GM19238 (cell line): ENCODE results near the gene PTCH1.
A peak's percentile ranks its signal among the peaks of the same experiment; 100 is the strongest.

Experiments
- DNase-seq: peaks from one replicate; pipeline ENCODE4 v3.0.0; 2011; ENCODE audit warnings: low spot score; ENCODE audit not compliant: insufficient read length

The PTCH1 gene

DNA sequence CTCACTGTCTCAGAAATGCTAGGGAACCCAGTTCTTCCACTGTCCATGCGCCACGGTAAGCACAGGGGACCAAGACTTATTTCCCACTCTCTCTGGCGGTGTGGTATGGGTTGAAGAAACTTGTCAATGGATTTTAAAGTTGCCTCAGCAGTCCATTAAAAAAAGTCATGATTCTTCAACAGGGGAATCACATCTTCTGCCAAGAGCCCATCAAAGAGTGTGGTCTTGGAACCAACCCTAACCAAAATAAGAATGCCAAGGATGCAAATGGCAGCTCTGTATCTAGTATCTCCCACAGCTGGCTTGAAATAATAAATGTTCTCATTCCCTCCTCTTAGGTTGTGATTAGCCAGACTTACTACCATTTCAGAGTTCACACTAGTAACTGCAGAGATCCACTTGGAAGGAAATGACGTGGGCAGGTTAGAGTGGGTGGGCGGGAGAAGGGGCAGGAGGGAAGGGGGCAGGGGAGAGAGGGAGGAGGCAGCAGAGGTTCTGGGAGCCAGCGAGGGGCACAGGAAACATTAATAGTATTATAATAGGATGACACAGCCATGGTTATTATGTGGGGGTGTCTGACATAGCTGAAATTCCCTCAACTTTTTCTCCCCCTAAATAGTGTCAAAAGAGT lies 17.6 kb downstream of the PTCH1 start:
- no peak for DNase-seq

GRCh38 chr9:95498641-95499040 lies 18.1 kb downstream of the PTCH1 start:
- no peak for DNase-seq

- no peak for DNase-seq
Measured at GRCh38 chr9:95497772-95498171, 19.0 kb downstream of the PTCH1 start.

DNA sequence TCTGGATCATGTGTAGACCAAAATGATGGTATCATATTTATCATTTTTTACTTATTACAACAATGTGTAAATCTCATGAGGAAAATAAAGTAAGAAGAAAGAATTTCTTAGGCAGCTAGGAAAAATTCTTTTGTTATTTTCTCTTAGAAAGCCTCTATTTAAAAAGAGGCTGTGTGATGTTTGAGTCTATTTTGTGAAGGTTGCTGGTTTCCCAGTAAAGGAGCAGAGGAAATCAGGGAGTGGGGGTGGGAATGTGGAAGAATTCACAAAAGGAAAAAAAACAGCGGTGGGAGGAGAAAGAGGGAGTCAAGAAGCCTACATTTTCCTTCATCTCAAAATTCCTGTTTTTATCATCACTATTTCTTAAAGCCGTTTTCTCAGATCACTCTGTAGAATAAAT lies 20.1 kb downstream of the PTCH1 start:
- DNase-seq, result no peak

GRCh38 chr9:95495961-95496360 lies 20.8 kb downstream of the PTCH1 start:
- no peak for DNase-seq

- DNase-seq, result no peak
Measured at GRCh38 chr9:95495529-95495928, 21.2 kb downstream of the PTCH1 start.

DNA sequence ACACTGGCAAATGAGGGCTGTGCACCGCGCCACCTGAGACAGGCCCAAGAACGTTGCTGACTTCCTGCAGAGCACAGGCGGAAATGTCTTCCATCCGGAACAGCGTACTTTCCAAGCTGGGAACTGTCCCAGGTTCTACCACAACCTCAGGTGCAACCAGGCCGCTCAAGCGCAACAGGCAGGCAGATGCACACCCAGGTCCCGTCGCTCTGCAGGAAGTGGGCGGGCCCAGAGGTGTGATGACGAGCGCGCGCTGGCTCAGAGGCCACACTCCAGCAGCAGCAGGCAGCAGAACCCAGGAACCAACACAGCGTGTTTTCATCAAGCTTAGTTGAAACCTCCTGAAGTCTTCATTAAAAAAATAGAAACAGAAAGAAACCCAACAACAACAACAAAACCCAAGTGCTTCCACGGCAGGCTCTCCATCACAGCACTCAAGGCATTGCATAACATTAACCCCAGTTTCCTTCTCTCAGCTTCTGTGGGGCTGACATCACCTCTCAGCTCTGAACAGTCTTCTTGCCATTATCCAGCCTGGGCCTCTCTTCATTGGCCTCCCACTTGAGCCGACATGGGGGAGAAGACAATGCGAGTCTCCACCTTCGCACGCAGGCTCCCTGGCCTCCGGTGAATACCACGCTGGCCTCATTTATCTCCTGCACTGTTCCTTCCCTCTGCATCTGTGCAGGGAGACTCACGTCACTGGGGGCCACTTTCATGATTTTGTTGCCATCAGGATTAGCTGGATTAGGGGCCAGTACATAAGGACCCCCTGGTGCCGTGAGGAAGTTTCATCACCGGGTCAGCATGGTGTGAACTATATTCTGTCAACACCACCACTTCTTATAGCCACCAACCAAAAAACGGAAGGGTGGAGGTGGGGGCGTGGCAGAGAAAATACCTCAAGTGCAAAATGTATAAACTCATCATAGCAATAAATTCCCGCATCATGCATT lies 22.1 kb downstream of the PTCH1 start:
- peak; percentile 57 for DNase-seq

- DNase-seq, result no peak
Measured at GRCh38 chr9:95494022-95494415, 22.8 kb downstream of the PTCH1 start.

DNA sequence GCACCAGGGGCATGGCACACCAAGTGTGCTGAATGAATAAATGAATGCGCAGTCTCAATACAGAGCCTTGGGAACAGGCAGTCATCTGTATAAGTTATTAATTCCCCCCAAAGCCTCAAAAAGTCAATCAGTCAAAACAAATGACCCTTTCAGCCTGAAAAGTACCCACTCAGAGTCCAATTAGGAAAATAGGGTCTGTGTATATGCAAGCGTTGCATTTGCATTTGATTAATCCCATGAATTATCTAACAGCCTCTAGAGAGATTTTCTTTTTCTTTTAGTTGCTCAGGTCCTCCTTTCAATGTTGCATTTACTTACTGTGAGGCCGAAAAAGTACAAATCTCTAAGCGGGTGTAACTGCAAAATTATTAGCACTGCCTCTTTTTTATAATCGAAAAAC lies 23.4 kb downstream of the PTCH1 start:
- DNase-seq, result no peak

- no peak for DNase-seq
Measured at GRCh38 chr9:95491543-95492320, 25.0 kb downstream of the PTCH1 start.

DNA sequence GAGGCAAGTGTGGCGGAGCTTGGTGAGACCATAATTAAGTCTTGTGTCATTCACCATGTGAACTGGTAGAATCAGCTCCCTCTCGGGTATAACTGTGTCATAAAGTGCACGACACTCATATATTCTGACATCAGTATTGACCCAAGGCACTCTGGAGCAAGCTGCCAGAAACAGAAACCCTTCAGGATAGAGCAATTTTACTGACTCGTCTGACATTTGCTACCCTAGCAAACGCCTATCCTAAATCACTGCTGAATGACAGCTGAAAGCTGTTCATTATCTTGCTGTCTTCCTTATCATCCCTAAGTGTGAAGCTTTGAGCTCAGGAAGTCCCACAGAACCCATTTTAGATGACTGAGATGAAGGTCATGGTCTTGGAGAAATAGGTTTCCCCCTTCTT lies 27.8 kb downstream of the PTCH1 start:
- DNase-seq, result no peak

DNA sequence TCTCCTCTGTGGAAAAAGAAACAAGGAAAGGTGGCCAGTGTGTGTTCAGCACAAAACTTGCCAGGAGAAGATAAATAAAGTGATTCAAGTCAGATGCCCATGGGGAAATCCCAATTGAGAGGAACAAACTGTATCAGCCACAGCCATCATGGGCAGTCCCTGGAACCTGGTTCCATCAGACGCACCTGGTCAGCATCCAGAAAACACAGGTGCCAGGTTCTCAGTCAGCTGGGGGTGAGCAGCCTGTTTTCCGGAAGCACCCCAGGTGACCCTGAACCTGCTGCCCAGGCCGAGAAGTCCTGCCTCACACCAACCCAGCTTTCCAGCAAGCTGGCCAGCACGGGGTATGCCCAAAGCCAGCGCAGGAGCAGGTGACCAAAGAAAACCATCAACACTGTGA lies 30.5 kb downstream of the PTCH1 start:
- no peak for DNase-seq

DNA sequence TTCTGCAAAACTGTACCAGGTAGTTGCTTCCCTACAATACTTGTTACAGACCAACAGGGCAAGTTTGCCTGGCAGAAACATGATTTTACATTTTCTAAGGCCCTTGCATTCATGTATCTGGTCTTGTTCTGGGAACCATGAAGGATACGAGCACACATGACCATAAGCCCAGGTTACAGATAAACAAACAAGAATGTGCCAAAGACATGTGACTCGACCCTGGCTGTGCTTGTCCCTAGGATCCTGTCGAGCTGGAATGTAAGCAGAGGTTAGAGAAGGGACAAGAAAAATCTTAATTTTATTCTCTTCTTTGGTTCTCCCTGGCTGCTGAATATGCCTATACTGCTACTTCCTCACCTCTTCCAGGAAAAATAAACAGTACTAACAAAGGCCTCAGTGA lies 32.5 kb downstream of the PTCH1 start:
- no peak for DNase-seq

DNA sequence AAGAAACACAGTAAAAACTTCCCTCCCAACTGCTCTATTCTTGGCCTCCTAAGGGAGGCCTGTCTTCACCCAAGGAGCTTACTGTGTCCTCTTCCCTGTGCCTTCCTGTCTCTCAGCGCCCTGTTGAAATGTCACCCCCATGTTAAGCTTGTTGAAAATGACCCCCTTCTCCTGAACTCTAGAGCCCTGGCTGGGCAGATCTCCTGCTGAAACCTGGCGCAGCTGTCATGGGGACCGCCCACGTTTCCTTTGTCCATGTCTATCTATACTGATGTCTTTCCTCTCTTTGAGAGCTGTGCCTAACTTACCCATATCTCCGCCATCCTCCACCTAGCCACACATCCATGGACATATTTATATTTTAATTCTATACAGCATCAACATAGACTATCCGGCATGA lies 33.3 kb downstream of the PTCH1 start:
- DNase-seq, result no peak

- DNase-seq, result no peak
Measured at GRCh38 chr9:95482621-95483020, 34.1 kb downstream of the PTCH1 start.

DNA sequence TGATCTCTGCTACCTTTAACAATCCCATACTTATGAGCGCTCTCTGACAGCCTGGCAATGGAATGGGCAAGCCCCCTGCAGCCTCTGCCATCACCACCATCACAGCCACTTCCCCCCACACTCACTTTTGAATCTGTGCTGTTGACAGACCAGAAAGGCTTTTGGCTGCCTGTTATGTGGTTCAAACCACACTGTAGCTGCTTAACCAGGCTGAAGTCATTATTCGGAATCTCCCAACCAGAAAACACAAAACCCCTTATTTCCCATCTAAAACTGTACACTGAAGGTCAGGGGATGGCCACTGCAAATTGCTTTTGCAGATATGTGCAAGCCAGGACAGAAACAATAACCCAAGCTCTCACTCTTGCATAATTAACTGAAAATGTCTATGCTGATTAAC lies 35.8 kb downstream of the PTCH1 start:
- DNase-seq, result no peak

GRCh38 chr9:95480346-95480745 lies 36.4 kb downstream of the PTCH1 start:
- DNase-seq, result no peak

GRCh38 chr9:95479330-95479729 lies 37.4 kb downstream of the PTCH1 start:
- DNase-seq, result no peak

GRCh38 chr9:95478335-95478734 lies 38.4 kb downstream of the PTCH1 start:
- no peak for DNase-seq

DNA sequence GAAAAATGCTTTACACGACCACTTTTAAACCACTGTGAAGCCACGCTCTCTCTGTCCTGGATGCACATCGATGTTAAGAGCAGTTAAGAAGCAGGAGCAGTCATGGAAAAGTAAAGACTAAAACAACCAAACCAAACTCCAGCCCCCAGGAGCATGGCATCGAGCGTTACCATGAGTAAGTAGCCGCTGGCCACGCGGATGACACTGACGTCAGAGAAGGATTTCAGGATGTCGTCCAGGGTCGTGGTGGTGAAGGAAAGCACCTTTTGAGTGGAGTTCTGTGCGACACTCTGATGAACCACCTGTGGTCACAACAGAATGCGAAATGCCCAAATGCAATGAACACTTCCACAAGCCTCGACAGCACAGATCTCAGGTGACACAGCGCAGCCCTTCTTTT lies 38.9 kb downstream of the PTCH1 start:
- DNase-seq, result no peak

DNA sequence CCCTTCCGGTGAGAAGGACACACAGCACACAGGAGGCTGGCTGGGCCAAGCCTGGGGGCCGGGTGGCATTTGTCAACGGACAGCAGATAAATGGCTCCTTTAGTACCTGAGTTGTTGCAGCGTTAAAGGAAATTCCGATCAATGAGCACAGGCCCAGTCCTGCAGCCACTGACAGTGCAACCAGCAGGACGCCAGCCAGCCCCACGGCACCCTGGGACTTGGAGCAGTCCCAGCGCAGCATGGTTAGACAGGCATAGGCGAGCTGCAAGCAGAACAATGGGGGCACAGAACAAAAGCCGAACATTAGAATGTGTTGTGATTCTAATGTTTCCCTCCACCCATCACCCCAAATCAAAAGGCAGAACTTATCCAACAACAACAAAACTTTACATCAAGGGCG lies 39.3 kb downstream of the PTCH1 start:
- no peak for DNase-seq

DNA sequence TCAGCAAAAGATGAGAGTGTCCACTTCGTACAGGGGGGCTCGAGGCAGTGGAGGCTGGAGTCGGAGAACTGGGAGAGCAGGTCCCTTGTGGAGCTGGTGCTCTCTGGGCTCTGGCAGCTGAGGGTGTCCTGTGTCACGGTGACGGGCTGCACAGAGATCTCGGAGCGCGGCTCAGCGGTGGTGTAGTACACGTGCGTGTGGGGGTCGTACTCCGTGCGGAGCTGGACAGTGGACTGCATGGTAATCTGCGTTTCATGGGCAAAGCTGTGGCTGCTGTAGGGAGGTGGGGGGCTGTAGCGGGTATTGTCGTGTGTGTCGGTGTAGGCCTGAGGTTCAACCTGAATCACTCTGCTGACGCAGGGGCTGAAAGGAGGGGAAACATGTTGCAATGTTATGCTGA lies 48.0 kb downstream of the PTCH1 start:
- no peak for DNase-seq
